GM19193 (cell line): ENCODE measurements around the gene VTN.
A peak's percentile ranks its signal among the peaks of the same experiment; 100 is the strongest.

Source experiments
- POLR2A ChIP-seq: IDR thresholded peaks from 4 replicates; pipeline ENCODE4 v1.6.1; 2011; ENCODE audit not compliant: insufficient read depth, insufficient read length; ENCODE audit errors: extremely low read depth

The VTN gene

GRCh38 chr17:28343491-28343932, 26.6 kb downstream of the VTN start:
- TF ChIP-seq POLR2A: no peak

GRCh38 chr17:28342313-28342712, 27.8 kb downstream of the VTN start:
- no peak for TF ChIP-seq POLR2A

DNA sequence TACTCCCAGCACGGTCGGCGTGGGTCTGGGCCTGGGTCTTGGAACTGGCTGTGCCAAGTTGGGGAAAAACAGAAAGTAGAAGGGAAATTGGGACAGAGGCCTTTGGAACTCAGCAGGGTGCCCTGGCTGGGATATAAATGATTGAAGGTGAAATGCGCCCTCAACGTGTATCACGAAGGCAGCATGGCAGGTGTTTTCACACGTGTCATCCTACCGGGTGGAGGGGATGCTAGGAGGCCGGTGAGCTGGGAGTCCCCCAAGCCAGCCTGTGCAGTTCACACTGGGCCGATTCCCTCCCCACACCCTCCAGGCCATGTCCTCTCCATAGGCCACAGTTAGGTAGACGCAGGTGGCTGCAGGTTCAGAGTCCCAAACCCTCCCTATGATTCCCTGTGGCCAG, 28.6 kb downstream of the VTN start:
- TF ChIP-seq POLR2A: no peak

DNA sequence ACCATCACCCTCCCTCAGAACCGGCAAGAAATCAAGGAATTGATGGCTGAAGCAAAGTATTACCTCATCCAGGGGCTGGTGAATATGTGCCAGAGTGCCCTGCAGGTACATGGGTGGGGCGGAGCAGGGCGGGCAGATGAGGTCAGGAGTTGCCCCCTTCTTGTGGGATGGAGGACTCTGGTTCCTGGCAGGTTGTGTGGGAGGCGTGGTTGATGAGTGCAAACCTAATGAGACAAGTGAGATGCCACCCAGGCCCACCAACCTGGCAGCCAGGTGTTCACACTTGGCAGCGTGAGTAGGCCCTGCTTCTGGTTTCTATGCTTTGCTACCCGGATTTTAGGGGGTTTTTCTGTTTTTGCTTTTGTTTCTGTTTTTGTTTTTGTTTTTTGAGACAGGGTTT, 29.7 kb downstream of the VTN start:
- no peak for TF ChIP-seq POLR2A

DNA sequence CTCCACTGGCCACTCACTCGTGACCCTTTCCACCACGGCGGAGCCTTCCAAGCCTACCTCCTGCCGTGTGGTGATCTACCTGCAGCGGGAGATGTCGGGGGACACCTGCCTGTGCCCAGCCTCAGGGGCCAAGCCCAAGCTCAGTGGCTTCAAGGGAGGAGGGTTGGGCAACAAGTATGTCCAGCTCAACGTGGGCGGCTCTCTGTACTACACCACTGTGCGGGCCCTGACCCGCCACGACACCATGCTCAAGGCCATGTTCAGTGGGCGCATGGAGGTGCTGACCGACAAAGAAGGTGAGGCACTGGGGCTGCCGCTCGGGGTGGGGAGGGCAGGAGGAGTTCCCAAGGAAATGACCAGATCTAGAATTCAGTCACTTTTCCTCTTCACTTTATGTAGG, 30.7 kb downstream of the VTN start:
- TF ChIP-seq POLR2A: no peak

GRCh38 chr17:28338056-28338768, 31.9 kb downstream of the VTN start:
- TF ChIP-seq POLR2A: no peak

GRCh38 chr17:28335959-28336871, 33.9 kb downstream of the VTN start:
- no peak for TF ChIP-seq POLR2A

- TF ChIP-seq POLR2A: peak; percentile 82
Measured at GRCh38 chr17:28335201-28335958, 34.7 kb downstream of the VTN start, which contains the start of the genes IFT20 and TNFAIP1. Gene IFT20 (minus strand): TSS chr17:28335472. CDS start chr17:28331985, 3,487 bp downstream. Gene TNFAIP1 (plus strand): TSS chr17:28335761. CDS start chr17:28339522, 3,761 bp downstream.

DNA sequence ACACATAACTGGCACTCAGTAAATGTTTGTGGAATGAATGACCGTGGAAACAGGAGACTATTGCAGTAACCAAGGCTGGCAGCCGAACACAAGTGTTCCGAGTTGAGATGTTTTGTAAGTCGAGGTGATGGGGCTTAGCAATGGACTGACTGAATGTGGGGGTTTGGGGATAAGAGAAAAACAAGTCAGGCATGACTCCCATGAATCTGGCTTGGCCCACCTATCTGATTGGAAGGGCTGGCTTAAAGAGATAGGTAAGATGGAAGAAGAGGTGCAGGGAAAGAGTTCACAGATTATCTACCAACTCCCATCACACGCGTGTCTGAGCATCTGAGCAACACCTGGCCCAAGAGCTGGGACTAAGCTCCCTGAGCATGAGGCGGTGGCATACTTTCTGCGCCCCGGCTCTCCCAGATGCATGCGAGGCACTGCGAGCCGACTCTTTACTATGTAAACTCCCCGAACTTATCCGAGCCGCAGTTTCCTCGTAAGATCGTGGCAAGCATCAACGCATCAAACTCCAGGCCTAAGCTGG, 35.4 kb downstream of the VTN start:
- TF ChIP-seq POLR2A: no peak

DNA sequence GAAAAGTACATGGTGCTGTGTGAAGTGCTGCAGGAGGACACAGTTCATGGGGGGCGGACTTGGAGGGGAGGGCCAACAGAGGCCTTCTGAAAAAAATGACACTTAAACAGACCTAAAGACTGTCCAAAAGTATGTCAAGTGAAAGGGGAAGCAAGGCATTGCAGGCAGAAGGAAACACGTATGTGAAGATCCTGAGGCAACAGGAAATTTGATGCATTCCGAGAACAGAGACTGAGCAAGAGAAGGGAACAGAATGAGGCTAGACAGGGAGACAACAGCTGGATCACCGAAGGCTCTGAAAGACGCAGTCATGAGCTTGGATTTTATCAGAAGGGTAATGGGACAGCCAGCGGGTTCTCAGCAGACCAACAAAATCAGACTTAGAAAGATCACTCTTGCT, 35.9 kb downstream of the VTN start:
- TF ChIP-seq POLR2A: no peak

DNA sequence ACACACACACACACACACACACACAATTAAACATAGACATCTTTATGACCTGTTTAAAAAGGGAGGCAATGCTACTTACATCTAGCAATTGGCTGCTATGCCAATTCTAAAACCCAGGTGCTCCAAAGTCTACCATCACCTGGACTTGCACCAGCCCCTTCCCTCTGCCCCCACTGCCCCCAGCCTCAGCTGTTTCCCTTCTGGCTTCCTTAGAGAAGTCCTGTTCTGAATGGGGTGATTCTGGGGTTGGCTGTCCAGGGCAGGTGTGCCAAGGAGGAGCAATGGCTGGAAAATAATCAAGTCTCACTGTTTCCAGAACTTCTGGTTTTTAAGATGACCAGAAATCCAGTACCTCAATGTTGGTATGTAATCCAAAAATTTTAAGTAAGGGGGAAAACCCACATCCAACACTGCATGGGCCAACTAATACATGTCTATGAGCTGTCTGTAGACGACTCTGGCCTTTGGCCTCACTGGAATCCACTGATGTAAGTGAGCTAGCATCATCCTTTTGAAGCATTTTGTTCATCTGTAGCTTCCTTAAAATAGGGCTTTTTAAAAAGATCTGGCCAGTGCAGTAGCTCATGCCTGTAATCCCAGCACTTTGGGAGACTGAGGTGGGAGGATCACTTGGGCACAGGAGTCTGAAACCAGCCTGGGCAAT, 36.9 kb downstream of the VTN start:
- TF ChIP-seq POLR2A: no peak

- TF ChIP-seq POLR2A: no peak
Measured at GRCh38 chr17:28331891-28332420, 38.2 kb downstream of the VTN start.

GRCh38 chr17:28330671-28331070, 39.4 kb downstream of the VTN start:
- no peak for TF ChIP-seq POLR2A

GRCh38 chr17:28328325-28328724, 41.8 kb downstream of the VTN start:
- TF ChIP-seq POLR2A: no peak
